Measurements from ENCODE around the gene SLC43A2. TPM values are rescaled to one million over a fixed set of nuclear protein-coding genes. Genes with fewer than 3 reads are reported as not detected.
A peak's percentile ranks its signal among the peaks of the same experiment; 100 is the strongest.

The SLC43A2 gene
- total and polyA plus RNA-seq, 4 donors: 27.0 to 125 (median 68.6) TPM

DNA sequence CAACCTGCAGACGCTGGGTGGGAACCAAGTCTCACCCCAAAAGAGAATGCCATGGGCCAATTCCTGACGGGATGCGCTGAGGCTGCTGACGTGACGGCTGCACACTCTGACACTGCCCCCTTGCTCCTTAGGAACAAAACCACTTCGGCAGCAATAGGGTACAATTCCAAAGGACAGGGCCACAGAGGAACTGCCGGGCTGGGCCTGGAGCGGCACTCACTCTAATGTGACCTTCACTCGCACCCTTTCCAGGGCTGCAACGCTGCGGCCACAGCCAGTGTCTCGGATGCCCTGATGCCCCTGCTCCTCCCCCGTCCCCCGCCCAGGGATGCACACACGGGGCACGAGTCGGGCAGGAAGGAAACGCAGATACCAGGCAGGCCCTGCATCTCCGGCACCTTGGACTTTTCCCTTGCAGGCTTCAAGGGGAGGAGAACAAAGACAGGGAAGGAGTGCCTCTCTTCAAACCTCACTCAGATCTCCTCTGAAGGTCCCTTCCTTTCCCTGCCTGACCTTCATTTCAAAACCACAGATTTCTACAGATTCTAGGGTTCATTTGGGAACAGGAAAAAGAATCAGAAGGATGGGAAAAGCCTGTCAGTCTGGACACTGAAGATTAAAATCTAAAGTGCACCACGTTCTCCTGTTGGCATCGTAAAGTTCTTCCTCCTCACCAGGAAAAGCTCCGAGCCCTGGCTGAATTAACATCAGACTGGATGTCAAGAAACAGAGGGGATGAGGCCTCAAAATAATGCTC, 68.4 kb downstream of the SLC43A2 start:
- Histone ChIP-seq H3K4me1 (ENCODE audit: control insufficient read depth in 5 of 5, insufficient read depth in 5 of 5, low read length in 5 of 5) (peaks cover 6 to 28% (median 14%) of the 10 kb centered on the region in 5 donors), H3K9me3 (ENCODE audit: control insufficient read depth in 4 of 4, insufficient read depth in 3 of 4, low read length in 3 of 4) (no peaks in the 10 kb centered on the region), H3K36me3 (ENCODE audit: control insufficient read depth in 4 of 4, insufficient read depth in 4 of 4, low read length in 4 of 4) (peaks cover 0 to 11% (median 2%) of the 10 kb centered on the region in 4 donors), H3K27me3 (ENCODE audit: control insufficient read depth in 3 of 3, insufficient read depth in 3 of 3, low read length in 2 of 3) (no peaks in the 10 kb centered on the region), H3K27ac (ENCODE audit: low read depth in 1 of 2, low read length in 1 of 2) (peak overlapping the region in 1 of 2 donors; percentile 45), H3K4me3 (no peak overlapping the region), H3K9ac (ENCODE audit: insufficient read depth in 1 of 2, low read length in 2 of 2) (no peak overlapping the region)
- TF ChIP-seq, protein P1, sequence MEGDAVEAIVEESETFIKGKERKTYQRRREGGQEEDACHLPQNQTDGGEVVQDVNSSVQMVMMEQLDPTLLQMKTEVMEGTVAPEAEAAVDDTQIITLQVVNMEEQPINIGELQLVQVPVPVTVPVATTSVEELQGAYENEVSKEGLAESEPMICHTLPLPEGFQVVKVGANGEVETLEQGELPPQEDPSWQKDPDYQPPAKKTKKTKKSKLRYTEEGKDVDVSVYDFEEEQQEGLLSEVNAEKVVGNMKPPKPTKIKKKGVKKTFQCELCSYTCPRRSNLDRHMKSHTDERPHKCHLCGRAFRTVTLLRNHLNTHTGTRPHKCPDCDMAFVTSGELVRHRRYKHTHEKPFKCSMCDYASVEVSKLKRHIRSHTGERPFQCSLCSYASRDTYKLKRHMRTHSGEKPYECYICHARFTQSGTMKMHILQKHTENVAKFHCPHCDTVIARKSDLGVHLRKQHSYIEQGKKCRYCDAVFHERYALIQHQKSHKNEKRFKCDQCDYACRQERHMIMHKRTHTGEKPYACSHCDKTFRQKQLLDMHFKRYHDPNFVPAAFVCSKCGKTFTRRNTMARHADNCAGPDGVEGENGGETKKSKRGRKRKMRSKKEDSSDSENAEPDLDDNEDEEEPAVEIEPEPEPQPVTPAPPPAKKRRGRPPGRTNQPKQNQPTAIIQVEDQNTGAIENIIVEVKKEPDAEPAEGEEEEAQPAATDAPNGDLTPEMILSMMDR (IDR thresholded peaks at IDR 0.05; ENCODE audit: control extremely low read depth, extremely low read depth): no peak
- no peak for ATAC-seq (ENCODE audit: insufficient read depth, low FRiP score)
- DNase-seq: peak in 1 of 3 donors; percentile 2
- 68 to 78% methylated on average over 22 of the region's 22 CpGs for WGBS, 2 donors

DNA sequence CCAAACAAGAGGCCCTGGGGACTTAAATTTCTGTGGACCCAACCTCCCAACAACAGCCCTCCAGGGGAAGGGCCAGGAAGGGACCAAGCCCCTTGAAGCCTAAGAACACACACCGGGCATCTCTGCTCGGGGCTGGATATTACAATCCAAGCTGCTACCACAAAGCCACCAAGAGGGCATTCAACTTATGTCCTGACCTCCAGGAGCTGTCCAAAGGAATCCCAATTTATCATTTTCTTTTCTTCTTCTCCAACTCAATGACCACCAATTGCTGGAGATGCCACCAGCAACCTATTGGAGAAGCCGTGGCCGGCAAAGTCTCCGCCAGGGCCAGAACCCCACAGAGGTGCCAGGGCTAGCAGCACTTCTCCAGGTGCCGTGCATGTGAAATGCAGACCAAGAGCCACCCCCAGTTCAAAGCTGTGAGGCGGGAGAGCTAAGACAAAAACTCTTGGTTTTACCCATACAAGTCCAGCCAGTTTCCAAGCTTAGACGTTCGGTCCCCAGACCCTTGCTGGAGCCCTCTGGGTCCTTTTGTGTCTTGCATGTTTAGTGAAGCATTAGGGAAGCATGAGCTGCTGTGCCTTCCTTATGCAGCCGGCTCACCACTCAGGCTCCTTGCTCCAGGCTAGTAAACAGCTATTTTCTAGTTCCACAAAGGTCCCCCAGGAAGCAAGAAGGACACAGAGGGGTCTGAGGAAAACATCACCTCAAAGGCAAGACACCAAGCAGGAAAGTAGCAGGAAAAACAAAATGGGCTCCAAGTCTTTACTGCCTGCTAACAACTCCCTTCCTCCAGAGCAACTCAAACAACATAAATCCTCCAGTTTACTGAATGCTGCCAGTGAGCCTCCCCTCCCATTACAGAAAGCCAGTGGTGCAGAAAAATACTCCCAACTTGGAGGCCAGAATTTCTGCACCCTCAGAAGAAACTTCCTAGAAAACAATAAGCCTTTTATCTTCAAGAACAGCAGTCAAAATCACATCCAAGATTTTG, 69.3 kb downstream of the SLC43A2 start:
- H3K36me3 ChIP-seq (ENCODE audit: control insufficient read depth in 4 of 4, insufficient read depth in 4 of 4, low read length in 4 of 4): peaks cover 0 to 12% (median 2%) of the 10 kb centered on the region in 4 donors
- no peak overlapping the region for H3K27ac ChIP-seq (ENCODE audit: low read depth in 1 of 2, low read length in 1 of 2)
- no peaks in the 10 kb centered on the region for H3K27me3 ChIP-seq (ENCODE audit: control insufficient read depth in 3 of 3, insufficient read depth in 3 of 3, low read length in 2 of 3)
- TF ChIP-seq, protein P1 (IDR thresholded peaks at IDR 0.05; ENCODE audit: control extremely low read depth, extremely low read depth): no peak
- WGBS, 2 donors: 86 to 89% methylated on average over 10 of the region's 10 CpGs
- H3K9ac ChIP-seq (ENCODE audit: insufficient read depth in 1 of 2, low read length in 2 of 2): no peak overlapping the region
- no peak overlapping the region for H3K4me3 ChIP-seq
- no peaks in the 10 kb centered on the region for H3K9me3 ChIP-seq (ENCODE audit: control insufficient read depth in 4 of 4, insufficient read depth in 3 of 4, low read length in 3 of 4)
- ATAC-seq (ENCODE audit: insufficient read depth, low FRiP score): no peak
- peak in 1 of 3 donors; percentile 12 for DNase-seq
- H3K4me1 ChIP-seq (ENCODE audit: control insufficient read depth in 5 of 5, insufficient read depth in 5 of 5, low read length in 5 of 5): peaks cover 6 to 32% (median 22%) of the 10 kb centered on the region in 5 donors

DNA sequence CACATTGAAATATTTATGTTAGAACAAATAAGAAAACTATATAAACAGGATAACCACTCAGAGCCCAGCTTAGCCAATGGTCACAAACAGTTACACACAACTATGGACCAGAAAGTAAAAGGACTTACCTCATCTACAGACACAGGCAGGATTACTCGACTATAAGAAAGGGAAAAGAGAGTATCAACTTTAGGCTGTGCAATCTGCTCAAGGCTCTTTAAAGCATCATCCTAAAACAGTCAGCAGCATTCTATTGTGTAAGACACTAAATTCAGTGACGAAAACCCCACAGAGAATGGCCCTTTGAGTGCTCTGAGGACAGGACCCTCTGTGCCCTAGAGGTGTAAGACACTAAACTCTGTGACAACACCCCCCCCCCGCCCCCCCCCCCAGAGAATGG, 70.2 kb downstream of the SLC43A2 start:
- TF ChIP-seq, protein P1 (IDR thresholded peaks at IDR 0.05; ENCODE audit: control extremely low read depth, extremely low read depth): no peak
- peaks cover 10 to 31% (median 24%) of the 10 kb centered on the region in 5 donors for H3K4me1 ChIP-seq (ENCODE audit: control insufficient read depth in 5 of 5, insufficient read depth in 5 of 5, low read length in 5 of 5)

More for the DNA sequence above, 70.2 kb downstream of the SLC43A2 start:
- Histone ChIP-seq H3K36me3 (ENCODE audit: control insufficient read depth in 4 of 4, insufficient read depth in 4 of 4, low read length in 4 of 4) (peaks cover 0 to 12% (median 2%) of the 10 kb centered on the region in 4 donors), H3K9me3 (ENCODE audit: control insufficient read depth in 4 of 4, insufficient read depth in 3 of 4, low read length in 3 of 4) (no peaks in the 10 kb centered on the region), H3K9ac (ENCODE audit: insufficient read depth in 1 of 2, low read length in 2 of 2) (no peak overlapping the region), H3K4me3 (no peak overlapping the region), H3K27ac (ENCODE audit: low read depth in 1 of 2, low read length in 1 of 2) (no peak overlapping the region), H3K27me3 (ENCODE audit: control insufficient read depth in 3 of 3, insufficient read depth in 3 of 3, low read length in 2 of 3) (no peaks in the 10 kb centered on the region)
- WGBS, 2 donors: 60 to 61% methylated on average over 3 of the region's 3 CpGs
- DNase-seq: peak in 1 of 3 donors; percentile 1
- no peak for ATAC-seq (ENCODE audit: insufficient read depth, low FRiP score)
